PFSK-1 (cell line): ENCODE data around the gene TOB2.
A peak's percentile ranks its signal among the peaks of the same experiment; 100 is the strongest.

Experiments used
- FOXP2 ChIP-seq: optimal IDR thresholded peaks from 2 replicates; pipeline ENCODE3; 2011; ENCODE audit warnings: borderline replicate concordance, control low read depth, inconsistent platforms; ENCODE audit not compliant: insufficient read depth; ENCODE audit errors: extremely low read length, extremely low read depth
- POLR2AphosphoS5 ChIP-seq: IDR thresholded peaks from 2 replicates; pipeline ENCODE4 v1.6.1; 2012; ENCODE audit warnings: low read depth, mild to moderate bottlenecking, control low read depth, low read length, moderate library complexity
- SIN3A ChIP-seq: IDR thresholded peaks from 2 replicates; pipeline ENCODE4 v1.6.1; 2012; ENCODE audit warnings: mild to moderate bottlenecking, low read length, moderate library complexity, borderline replicate concordance; ENCODE audit not compliant: insufficient read depth
- TAF1 ChIP-seq: IDR thresholded peaks from 2 replicates; pipeline ENCODE4 v1.6.1; 2012; ENCODE audit warnings: low read length, control low read depth, borderline replicate concordance; ENCODE audit not compliant: insufficient read depth
- TF ChIP-seq, protein P1 (sequence below), 2 experiments: IDR thresholded peaks; 2 replicates each; pipeline versions ENCODE4 v1.6.1 to v1.8.0; 2011 to 2012; ENCODE audit warnings: low read depth in 2 of 2, low read length in 2 of 2, control low read depth in 1 of 2, inconsistent platforms in 1 of 2, mild to moderate bottlenecking in 1 of 2, moderate library complexity in 1 of 2; ENCODE audit not compliant: insufficient read depth in 1 of 2

The TOB2 gene

DNA sequence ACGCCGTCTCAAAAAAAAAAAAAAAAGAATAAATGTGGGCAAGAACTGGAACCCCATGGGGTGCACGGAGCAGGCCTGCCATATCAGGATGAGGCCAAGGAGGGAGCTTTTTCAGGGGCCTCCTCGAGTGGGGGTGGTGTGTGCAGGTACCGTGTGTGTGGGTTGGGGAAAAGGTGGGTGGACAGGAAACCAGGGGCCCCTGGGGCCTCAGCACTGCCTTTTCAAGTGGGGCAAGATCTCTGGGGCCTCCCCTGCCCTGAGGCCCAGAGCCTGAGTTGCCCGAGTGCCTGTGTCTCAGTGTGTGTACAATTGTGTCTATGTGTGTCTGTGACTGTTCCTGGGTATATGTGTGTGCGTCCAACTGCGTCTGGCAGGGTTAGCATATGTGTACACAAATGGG is 41.0 kb downstream of the TOB2 start:
- TF ChIP-seq POLR2AphosphoS5 (no peak), SIN3A (no peak), FOXP2 (no peak), TAF1 (no peak)
- TF ChIP-seq, protein P1, sequence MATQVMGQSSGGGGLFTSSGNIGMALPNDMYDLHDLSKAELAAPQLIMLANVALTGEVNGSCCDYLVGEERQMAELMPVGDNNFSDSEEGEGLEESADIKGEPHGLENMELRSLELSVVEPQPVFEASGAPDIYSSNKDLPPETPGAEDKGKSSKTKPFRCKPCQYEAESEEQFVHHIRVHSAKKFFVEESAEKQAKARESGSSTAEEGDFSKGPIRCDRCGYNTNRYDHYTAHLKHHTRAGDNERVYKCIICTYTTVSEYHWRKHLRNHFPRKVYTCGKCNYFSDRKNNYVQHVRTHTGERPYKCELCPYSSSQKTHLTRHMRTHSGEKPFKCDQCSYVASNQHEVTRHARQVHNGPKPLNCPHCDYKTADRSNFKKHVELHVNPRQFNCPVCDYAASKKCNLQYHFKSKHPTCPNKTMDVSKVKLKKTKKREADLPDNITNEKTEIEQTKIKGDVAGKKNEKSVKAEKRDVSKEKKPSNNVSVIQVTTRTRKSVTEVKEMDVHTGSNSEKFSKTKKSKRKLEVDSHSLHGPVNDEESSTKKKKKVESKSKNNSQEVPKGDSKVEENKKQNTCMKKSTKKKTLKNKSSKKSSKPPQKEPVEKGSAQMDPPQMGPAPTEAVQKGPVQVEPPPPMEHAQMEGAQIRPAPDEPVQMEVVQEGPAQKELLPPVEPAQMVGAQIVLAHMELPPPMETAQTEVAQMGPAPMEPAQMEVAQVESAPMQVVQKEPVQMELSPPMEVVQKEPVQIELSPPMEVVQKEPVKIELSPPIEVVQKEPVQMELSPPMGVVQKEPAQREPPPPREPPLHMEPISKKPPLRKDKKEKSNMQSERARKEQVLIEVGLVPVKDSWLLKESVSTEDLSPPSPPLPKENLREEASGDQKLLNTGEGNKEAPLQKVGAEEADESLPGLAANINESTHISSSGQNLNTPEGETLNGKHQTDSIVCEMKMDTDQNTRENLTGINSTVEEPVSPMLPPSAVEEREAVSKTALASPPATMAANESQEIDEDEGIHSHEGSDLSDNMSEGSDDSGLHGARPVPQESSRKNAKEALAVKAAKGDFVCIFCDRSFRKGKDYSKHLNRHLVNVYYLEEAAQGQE (IDR thresholded peaks at IDR 0.05; ENCODE audit: insufficient read depth in 1 of 2, low read depth in 2 of 2, low read length in 2 of 2) = no peak

DNA sequence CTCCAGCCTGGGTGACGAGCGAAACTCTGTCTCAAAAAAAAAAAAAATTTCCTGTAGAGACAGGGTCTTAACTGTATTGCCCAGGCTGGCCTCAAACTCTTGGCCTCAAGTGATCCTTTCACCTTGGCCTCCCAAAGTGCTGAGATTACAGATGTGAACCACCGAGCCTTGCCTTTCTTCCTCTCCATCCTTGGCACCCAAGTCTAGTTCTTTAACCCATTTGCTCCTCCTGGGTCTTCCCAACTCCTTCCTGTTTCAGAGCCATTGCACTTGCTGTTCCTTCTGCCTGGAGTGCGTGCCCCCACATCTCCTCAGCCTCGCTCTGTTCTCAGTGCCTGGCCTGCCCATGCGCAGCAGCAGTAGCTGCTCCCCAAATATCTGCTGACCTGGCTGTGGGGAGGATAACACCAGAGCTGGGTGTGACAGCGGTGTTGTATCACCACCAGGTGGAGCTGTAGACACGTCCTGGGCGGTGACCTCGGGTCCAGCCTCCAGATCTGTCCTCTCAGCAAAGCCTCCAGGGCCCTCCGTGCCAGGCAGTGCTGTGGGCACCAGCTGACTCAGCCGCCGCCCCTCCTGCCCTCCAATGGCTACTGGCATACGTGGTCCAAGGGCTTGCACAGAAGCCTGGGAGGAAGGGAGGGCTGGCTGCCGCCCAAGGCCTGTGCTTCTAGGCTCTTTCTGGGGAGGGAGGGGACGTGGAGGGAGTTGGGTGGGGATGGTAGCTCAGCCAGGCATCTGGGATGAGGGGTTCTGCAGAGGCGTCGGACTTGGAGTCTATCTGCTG is 42.9 kb downstream of the TOB2 start:
- TF ChIP-seq SIN3A = no peak
- TF ChIP-seq FOXP2 = peak; percentile 35

DNA sequence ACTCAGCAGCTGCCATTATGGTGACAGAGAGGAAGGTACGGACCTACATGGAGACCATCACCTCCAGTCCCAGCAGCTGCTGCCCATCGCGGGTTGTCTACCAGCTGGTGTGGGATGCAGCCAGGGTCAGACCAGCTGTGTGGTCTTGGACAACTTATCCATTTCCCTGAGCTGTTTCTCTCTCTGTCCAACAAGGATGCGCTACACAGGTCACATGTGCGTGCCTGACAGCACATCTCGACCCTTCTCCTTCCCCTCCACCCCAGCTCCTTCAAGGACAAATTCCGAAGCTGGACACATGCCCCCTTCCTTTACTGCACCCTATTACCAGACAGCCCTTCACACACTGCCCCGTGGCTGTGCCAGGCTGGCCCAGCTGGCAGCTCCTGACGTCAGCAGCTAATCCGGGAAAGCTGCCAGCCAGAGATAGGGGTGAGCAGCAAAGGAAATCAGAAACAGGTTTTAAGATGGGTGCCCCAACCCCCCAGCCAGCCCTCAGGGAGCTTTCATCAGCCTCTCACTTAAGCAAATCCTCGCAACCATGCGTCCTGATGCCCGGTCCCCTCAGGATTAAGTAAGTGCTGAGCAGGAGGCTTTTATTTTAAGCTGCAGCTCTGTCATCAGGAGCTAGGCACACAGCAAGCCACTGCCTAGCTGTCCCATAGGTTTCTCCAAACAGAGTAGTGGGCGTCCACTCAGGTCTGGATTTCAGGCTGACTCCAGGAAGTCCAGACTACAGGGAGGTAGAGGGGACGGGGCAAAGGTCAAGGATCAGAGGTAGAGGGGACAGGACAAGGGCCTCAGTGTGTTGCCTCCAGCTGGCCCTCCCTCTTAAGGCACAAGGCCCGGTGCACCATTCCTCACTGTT is 44.6 kb downstream of the TOB2 start:
- TF ChIP-seq POLR2AphosphoS5 = no peak
- no peak for TF ChIP-seq FOXP2
- TF ChIP-seq TAF1 = no peak
- no peak for TF ChIP-seq SIN3A
- TF ChIP-seq, protein P1 (IDR thresholded peaks at IDR 0.05; ENCODE audit: insufficient read depth in 1 of 2, low read depth in 2 of 2, low read length in 2 of 2) = no peak

DNA sequence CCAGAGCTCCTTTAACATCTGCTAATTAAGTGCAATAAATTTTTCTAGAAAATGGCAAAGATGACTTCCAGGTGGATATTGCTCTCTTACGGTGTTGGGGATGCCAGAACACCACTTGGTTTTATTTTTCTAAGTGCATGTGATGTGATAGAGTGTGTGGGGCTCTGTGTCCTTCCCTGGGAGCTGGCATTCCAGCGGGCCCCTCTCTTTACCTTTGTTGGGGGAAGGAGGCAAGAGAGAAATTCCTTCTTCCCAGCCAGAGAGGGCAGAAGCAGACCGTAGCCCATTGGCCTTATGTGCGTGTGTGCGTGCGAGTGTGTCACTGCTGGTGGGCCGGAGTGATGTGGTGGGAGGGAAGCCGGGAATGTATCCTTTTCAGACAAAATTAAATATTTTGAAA is 47.7 kb downstream of the TOB2 start:
- TF ChIP-seq, protein P1 (IDR thresholded peaks at IDR 0.05; ENCODE audit: insufficient read depth in 1 of 2, low read depth in 2 of 2, low read length in 2 of 2) = no peak
- TF ChIP-seq TAF1 = no peak
- no peak for TF ChIP-seq POLR2AphosphoS5
- no peak for TF ChIP-seq SIN3A
- no peak for TF ChIP-seq FOXP2

DNA sequence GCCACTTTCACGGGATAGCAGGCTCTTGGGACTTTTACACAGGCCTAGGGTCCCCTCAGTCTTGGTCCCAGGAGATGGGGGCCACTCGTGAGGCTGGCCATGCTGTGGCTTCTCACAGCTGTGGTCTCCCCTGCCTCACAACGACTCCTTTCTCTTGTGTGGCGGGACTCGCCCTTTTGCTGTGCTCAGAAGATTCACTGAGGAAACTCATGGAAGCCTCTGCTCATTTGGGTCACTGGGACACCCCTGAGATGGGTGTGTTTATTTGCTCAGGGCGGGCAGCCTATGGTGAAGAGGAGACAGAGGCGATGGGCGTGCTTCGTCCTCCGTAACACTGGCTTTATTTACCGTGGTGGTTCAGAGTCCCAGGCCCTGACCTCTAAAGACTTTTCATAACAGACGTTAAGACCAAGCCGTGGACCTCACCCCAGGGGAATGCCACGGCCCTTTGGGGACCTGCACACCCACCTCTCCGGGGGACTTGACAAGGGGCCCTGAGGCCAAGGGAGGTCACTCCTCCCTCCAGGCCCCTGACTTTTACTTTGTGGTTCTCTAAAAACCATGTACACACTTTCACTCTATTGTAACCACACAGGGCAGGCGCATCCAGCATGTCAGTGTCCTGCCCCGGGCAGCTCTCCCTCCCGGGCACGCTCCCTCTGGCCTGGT is 49.3 kb downstream of the TOB2 start:
- TF ChIP-seq POLR2AphosphoS5 (no peak), TAF1 (no peak), FOXP2 (no peak), SIN3A (no peak)
- TF ChIP-seq, protein P1 (IDR thresholded peaks at IDR 0.05; ENCODE audit: insufficient read depth in 1 of 2, low read depth in 2 of 2, low read length in 2 of 2) = no peak
